GM11168 (cell line): ENCODE data around the gene SPOCK2.
"Not testable (repeated sequence)": the region's sequence is repeated elsewhere in the genome, so short reads cannot be mapped to it uniquely, and the experiment has no call there.

Source experiments
- in situ Hi-C: fragments of 300-500 bp; cut with MboI; formaldehyde crosslinking; loops from one replicate; pipeline ENCODE4 v1.12.0; 2022; ENCODE audit warnings: low sequenced_read_pairs; ENCODE audit not compliant: unreplicated experiment

Gene SPOCK2

DNA sequence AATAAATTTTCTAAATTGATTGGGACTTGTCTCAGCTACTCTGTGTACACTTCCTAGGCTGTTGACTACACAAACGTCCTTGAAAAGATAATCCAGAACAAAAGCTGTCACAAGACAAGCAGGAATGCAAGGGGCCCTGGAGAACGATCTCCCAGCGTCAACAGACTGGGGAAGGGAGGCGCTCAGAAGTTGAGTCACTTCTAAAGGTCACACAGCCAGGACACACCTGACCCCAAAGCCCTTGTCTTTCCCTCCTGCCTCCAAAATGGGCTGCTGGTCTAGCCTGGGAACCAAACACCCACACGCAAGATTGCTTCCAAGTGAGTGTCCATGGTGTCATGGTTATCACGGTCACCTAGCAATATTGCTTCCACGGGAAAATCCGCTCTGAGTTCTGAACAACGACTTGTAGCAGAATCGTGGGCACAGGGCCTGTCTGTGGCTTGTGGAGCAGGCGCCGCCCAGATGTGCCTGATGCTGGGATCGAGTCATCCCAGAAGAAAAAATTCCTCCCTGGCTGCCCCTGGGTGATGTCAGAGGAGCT lies 49.8 kb downstream of the SPOCK2 start:
- in situ Hi-C loops = no loop called here

GRCh38 chr10:72037811-72038210 lies 50.5 kb downstream of the SPOCK2 start:
- in situ Hi-C loops = no loop called here

DNA sequence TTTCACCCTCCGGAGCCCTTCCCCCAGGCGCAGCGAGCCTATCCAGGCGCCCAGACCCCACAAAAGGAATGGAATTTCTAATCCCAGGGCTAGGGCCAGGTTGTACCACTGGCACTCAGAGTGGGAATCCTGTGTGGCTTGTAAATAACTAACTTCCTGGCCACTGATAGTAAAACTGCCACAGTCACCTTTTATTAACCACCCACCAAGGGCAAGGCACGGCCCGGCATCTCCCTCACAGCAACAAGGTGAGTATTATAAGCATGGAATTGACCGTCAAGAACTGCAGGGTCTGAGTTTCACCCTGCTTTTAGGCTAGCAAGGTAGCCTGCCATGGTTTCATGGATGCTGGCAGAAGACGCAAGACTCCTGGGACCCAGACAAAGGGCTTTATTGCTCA lies 51.1 kb downstream of the SPOCK2 start:
- in situ Hi-C loops = no loop called here

- in situ Hi-C loops = no loop called here
Observed at GRCh38 chr10:72035252-72035887, 53.0 kb downstream of the SPOCK2 start.

DNA sequence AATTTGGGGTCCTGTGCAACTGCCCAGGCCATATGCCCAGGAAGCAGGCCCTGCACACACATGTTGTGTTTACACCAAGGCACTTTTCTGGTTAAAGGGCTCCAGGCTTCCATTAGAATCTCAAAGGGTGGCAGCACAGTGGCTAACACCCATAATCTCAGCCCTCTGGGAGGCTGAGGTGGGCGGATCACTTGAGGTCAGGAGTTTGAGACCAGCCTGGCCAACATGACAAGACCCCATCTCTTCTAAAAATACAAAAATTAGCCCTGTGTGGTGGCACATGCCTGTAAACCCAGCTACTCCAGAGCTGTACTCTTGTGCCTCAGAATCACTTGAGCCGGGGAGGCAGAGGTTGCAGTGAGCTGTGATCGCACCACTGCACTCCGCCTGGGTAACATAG lies 53.6 kb downstream of the SPOCK2 start:
- in situ Hi-C loops = no loop called here

- in situ Hi-C loops = no loop called here
Observed at GRCh38 chr10:72034040-72034499, 54.3 kb downstream of the SPOCK2 start.

GRCh38 chr10:72032409-72033162 lies 55.8 kb downstream of the SPOCK2 start:
- in situ Hi-C loops = not testable (repeated sequence)

DNA sequence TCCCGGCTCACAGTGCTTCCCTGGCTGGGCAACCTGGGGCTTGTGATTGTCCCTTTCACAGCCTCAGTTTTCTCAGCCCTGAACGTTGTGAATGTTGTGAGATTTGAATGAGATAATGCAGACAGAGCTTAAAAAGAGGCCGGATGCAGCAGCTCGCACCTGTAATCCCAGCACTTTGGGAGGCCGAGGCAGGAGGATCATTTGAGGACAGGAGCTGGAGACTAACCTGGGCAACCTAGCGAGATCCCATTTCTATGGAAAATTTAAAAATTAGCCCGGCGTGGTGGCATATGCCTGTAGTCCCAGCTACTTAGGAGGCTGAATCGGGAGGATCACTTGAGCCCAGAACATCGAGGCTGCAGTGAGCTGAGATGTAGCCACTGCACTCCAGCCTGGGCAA lies 56.6 kb downstream of the SPOCK2 start:
- in situ Hi-C loops = no loop called here

- in situ Hi-C loops = no loop called here
Observed at GRCh38 chr10:72030762-72031543, 57.4 kb downstream of the SPOCK2 start.

DNA sequence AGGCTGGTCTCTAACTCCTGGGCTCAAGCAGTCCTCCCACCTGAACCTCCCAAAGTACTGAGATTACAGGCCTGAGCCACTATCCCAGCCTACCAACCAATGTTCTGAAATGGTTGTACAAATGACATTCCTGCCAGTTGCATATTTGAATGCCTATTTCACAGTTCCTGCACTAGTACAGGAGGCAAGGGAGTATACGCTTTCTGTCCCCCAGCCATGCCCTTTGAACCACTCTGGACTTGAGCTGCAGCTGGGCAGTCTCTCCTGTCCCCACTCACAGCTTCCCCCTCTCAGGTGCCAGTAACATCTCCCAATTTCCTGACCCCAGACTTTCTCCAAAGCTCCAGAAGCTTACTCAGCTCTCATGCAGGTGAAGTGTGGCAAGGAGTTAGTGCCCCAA lies 58.9 kb downstream of the SPOCK2 start:
- in situ Hi-C loops = no loop called here

GRCh38 chr10:72027498-72027897 lies 60.9 kb downstream of the SPOCK2 start:
- in situ Hi-C loops = no loop called here

DNA sequence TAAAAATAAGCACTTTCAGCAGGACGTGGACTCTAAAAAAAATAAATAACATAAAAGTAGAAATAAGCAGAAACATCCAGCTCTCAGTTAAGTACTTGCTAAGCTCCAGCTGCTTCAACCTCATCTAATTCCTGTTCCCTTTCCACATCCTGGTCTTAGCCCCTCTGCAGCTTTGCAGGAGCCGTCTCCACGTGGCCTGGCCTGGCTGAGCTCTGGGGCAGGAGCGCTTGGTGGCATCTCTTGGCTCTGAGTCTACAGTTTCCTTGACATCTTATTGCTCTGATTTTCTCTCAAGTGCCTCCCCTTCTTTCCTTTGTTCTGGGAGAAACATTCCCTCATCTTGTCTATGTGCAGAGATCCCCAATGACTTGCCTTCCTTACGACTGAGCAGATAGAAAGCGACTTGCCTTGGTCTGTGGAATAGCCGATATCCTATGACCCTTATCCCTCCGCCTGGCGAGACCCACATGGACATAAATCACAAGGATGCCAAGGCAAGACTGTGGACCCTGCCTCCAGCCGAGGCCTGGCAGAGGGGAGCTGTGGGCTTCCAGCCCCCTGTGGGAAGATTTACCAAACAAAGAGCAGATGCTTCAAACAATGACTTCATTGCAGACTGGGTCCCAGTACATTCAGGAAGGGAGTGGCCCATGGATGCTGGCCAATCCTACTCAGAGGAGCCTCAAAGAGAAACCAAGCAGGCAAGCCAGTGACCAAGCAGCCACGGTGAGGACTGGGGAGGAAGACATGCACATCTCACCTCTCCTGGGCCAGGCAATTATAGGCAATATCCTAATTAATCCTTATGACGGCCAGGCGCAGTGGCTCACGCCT lies 61.9 kb downstream of the SPOCK2 start:
- in situ Hi-C loops = no loop called here

- in situ Hi-C loops = no loop called here
Observed at GRCh38 chr10:72025832-72026231, 62.5 kb downstream of the SPOCK2 start.

- in situ Hi-C loops = no loop called here
Observed at GRCh38 chr10:72025400-72025799, 63.0 kb downstream of the SPOCK2 start.

- in situ Hi-C loops = no loop called here
Observed at GRCh38 chr10:72024596-72024995, 63.8 kb downstream of the SPOCK2 start.

GRCh38 chr10:72022228-72022627 lies 66.1 kb downstream of the SPOCK2 start:
- in situ Hi-C loops = no loop called here

DNA sequence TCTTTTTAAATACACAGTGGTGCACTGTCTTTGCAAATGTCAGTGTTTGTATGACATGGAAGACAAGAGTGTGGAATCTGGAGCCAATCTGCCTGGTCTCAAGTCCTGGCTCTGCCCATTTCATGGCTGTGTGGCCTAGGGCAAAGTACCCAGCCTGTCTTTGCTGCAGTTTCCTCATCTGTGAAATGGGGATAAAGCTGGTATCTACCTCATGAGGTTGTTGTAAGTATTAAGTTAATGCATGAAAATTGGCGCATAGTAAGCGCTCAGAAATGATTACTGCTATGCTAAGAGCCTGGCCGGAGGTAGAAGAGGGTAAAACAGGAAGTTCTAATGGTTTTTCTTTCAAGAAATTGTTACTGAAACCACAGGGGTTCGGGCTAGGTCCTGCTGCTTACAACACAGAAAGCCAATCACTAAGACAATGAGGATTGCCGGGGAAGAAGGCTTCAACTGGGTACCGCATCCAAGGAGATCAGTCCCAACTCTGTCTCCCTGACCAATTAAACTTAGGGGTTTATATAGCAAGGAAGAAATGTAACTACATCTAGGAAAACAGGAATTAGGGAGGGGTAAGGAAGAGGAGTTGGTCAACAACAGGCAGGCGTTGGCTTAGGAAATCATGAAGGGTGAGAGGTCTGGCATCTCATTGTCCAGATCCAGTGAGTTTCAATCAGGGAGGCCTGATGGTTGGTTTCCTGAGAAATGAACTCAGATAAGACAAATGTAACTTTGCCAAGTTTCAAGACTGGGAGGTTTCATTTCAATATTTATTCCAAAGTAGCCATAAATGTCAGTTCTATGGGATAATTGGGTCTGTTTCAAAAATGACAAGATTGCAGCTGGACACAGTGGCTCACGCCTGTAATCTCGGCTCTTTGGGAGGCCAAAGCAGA lies 67.2 kb downstream of the SPOCK2 start:
- in situ Hi-C loops = no loop called here

- in situ Hi-C loops = no loop called here
Observed at GRCh38 chr10:72019085-72019876, 69.1 kb downstream of the SPOCK2 start.
